Hematopoietic multipotent progenitor cell treated with erythropoietin and hydrocortisone succinate and interleukin-3 and kit ligand, for 4 days (in vitro differentiated cells): ENCODE results near the gene AMMECR1.
"Not testable (repeated sequence)": the region's sequence is repeated elsewhere in the genome, so short reads cannot be mapped to it uniquely, and the experiment has no call there.

Source experiments
- DNase-seq: peaks from one replicate; pipeline ENCODE4 v3.0.0-alpha.2; 2015

The AMMECR1 gene

GRCh38 chrX:110251961-110252360 is 65.9 kb downstream of the AMMECR1 start:
- no peak for DNase-seq

- peak; percentile 58 for DNase-seq
These were observed 66.4 kb downstream of the AMMECR1 start for GRCh38 chrX:110251526-110251925.

- no peak for DNase-seq
These were observed 67.0 kb downstream of the AMMECR1 start for GRCh38 chrX:110250847-110251246.

- DNase-seq = no peak
These were observed 69.3 kb downstream of the AMMECR1 start for GRCh38 chrX:110248578-110248977.

- no peak for DNase-seq
These were observed 72.9 kb downstream of the AMMECR1 start for GRCh38 chrX:110245011-110245410.

- DNase-seq = no peak
These were observed 75.5 kb downstream of the AMMECR1 start for GRCh38 chrX:110242371-110242770.

GRCh38 chrX:110241816-110242215 is 76.1 kb downstream of the AMMECR1 start:
- DNase-seq = no peak

GRCh38 chrX:110238259-110238658 is 79.6 kb downstream of the AMMECR1 start:
- DNase-seq = peak; percentile 24

GRCh38 chrX:110231485-110231884 is 86.4 kb downstream of the AMMECR1 start:
- not testable (repeated sequence) for DNase-seq

- DNase-seq = not testable (repeated sequence)
These were observed 88.3 kb downstream of the AMMECR1 start for GRCh38 chrX:110229497-110230111.

GRCh38 chrX:110228453-110228852 is 89.4 kb downstream of the AMMECR1 start:
- no peak for DNase-seq

GRCh38 chrX:110226931-110227330 is 91.0 kb downstream of the AMMECR1 start:
- DNase-seq = no peak

- no peak for DNase-seq
These were observed 92.8 kb downstream of the AMMECR1 start for GRCh38 chrX:110224926-110225617.

GRCh38 chrX:110222497-110223257 is 95.2 kb downstream of the AMMECR1 start:
- DNase-seq = no peak

- DNase-seq = peak; percentile 5
These were observed 98.0 kb downstream of the AMMECR1 start for GRCh38 chrX:110219920-110220319.

GRCh38 chrX:110218591-110218990 is 99.3 kb downstream of the AMMECR1 start:
- DNase-seq = peak; percentile 18

- no peak for DNase-seq
These were observed 101.9 kb downstream of the AMMECR1 start for GRCh38 chrX:110216027-110216426.

GRCh38 chrX:110215411-110215810 is 102.5 kb downstream of the AMMECR1 start:
- DNase-seq = no peak

- DNase-seq = no peak
These were observed 103.2 kb downstream of the AMMECR1 start for GRCh38 chrX:110214684-110215083.

- no peak for DNase-seq
These were observed 104.7 kb downstream of the AMMECR1 start for GRCh38 chrX:110213183-110213582.

GRCh38 chrX:110212299-110212698 is 105.6 kb downstream of the AMMECR1 start:
- no peak for DNase-seq

GRCh38 chrX:110211340-110211739 is 106.5 kb downstream of the AMMECR1 start:
- no peak for DNase-seq

- DNase-seq = no peak
These were observed 107.3 kb downstream of the AMMECR1 start for GRCh38 chrX:110210417-110211139.
